GM12878 (cell line): ENCODE data around the gene RPS6KA5.

Experiments
- CREM ChIP-seq: IDR thresholded peaks from 2 replicates; pipeline ENCODE4 v1.6.1; 2014; ENCODE audit warnings: antibody characterized with exemption, low read depth
- CTCF ChIP-seq, 3 experiments: IDR thresholded peaks in 2 of 3; conservative IDR thresholded peaks in 1 of 3; 2 replicates each; pipeline ENCODE4 v1.5.1; 2011; ENCODE audit warnings: low read depth in 3 of 3, low read length in 3 of 3, mild to moderate bottlenecking in 3 of 3, control low read depth in 2 of 3, moderate library complexity in 2 of 3, inconsistent platforms in 1 of 3, mixed read lengths in 1 of 3; ENCODE audit not compliant: control insufficient read depth in 2 of 3, insufficient read depth in 1 of 3; ENCODE audit errors: extremely low read depth in 1 of 3
- CUX1 ChIP-seq: IDR thresholded peaks from 2 replicates; pipeline ENCODE4 v1.6.1; 2012; ENCODE audit warnings: improper control_type of control experiment, low read depth, low read length; ENCODE audit not compliant: insufficient replicate concordance
- E2F4 ChIP-seq: IDR thresholded peaks from 2 replicates; pipeline ENCODE4 v1.6.1; 2012; ENCODE audit warnings: low read depth, low read length, improper control_type of control experiment
- MLLT1 ChIP-seq: fragments of 450-650 bp; IDR thresholded peaks from 2 replicates; pipeline ENCODE4 v1.6.1; 2016; ENCODE audit warnings: mild to moderate bottlenecking
- NFYB ChIP-seq: IDR thresholded peaks from 2 replicates; pipeline ENCODE4 v1.6.1; 2011; ENCODE audit warnings: low read depth, mild to moderate bottlenecking, low read length, improper control_type of control experiment, moderate library complexity; ENCODE audit not compliant: insufficient read depth
- NR2F1 ChIP-seq: fragments of 450-650 bp; conservative IDR thresholded peaks from 2 replicates; pipeline ENCODE4 v1.6.1; 2017; ENCODE audit warnings: mild to moderate bottlenecking
- POLR2A ChIP-seq: IDR thresholded peaks from 2 replicates; pipeline ENCODE4 v1.6.1; 2011; ENCODE audit warnings: low read depth, mild to moderate bottlenecking, low read length
- SRF ChIP-seq, 2 experiments: IDR thresholded peaks; 2 replicates each; pipeline ENCODE4 v1.6.1; 2011; ENCODE audit warnings: low read depth in 2 of 2, low read length in 2 of 2, mild to moderate bottlenecking in 1 of 2, moderate library complexity in 1 of 2
- ZBTB40 ChIP-seq: fragments of 450-650 bp; IDR thresholded peaks from 2 replicates; pipeline ENCODE4 v1.6.1; 2016; ENCODE audit warnings: mild to moderate bottlenecking, moderate library complexity, borderline replicate concordance
- ZNF274 ChIP-seq: IDR thresholded peaks from one replicate; pipeline ENCODE4 v1.8.0; 2011; ENCODE audit not compliant: insufficient read length, insufficient read depth
- ZSCAN29 ChIP-seq: fragments of 450-650 bp; IDR thresholded peaks from 2 replicates; pipeline ENCODE4 v1.6.1; 2017; ENCODE audit warnings: mild to moderate bottlenecking, moderate library complexity

GRCh38 chr14:91058042-91058581, 2.3 kb downstream of the RPS6KA5 start:
- TF ChIP-seq ZNF274: no peak
- peak; percentile 42; the same call in 1 of the 2 replicates for TF ChIP-seq ZSCAN29
- no peak for TF ChIP-seq CUX1
- TF ChIP-seq NFYB: no peak
- no peak for TF ChIP-seq CTCF (IDR thresholded peaks at IDR 0.05 in 2 of 3, conservative IDR thresholded peaks at IDR 0.05 in 1 of 3; ENCODE audit: control insufficient read depth in 2 of 3, extremely low read depth in 1 of 3, insufficient read depth in 1 of 3, low read depth in 3 of 3, low read length in 3 of 3)
- TF ChIP-seq ZBTB40: no peak
- no peak for TF ChIP-seq CREM
- no peak for TF ChIP-seq E2F4
- TF ChIP-seq POLR2A: no peak
- TF ChIP-seq NR2F1: no peak
- TF ChIP-seq MLLT1: no peak
- TF ChIP-seq SRF (IDR thresholded peaks at IDR 0.05; ENCODE audit: low read depth in 2 of 2, low read length in 2 of 2): no peak
